K562 (cell line): ENCODE measurements around the gene ITGA11. TPM values are rescaled to one million over a fixed set of nuclear protein-coding genes. Genes with fewer than 3 reads are reported as not detected.

Source experiments
- ATAC-seq: fragments of 200-7000 bp; cut with Tn5 transposase; 3 replicates; pipeline ENCODE4 v1.9.1; 2020; ENCODE audit warnings: moderate library complexity
- BruUV-seq: library from RNA; stranded (reverse); fragments of 400-500 nt; replicated peaks from 2 replicates; lab custom pipeline; 2021; lab: Mats Ljungman, UMichigan
- CTCF ChIA-PET: fragments of 300-600 bp; formaldehyde crosslinking; extraction: SDS; loops from one replicate; lab custom pipeline; 2021; ENCODE audit warnings: low intra/inter-chr PET ratio; lab: Yijun Ruan, JAX
- POLR2A ChIA-PET: fragments of 300-600, 350-650 bp; sonication (Branson Sonifier 250); formaldehyde crosslinking; extraction: SDS; loops from one replicate; lab custom pipeline; 2021; ENCODE audit warnings: antibody characterized with exemption, inconsistent platforms; lab: Yijun Ruan, JAX
- DNase-seq, 4 experiments: peaks; one replicate each; pipeline versions ENCODE4 v3.0.0 to v3.0.0-alpha.2; 2011 to 2018; ENCODE audit warnings: low spot score in 3 of 4, mixed read lengths in 3 of 4; ENCODE audit errors: extremely low read depth in 1 of 4
- FAIRE-seq: peaks from 2 replicates; lab custom pipeline; 2011; peaks lifted over from hg19 to GRCh38; lab: Jason Lieb, UNC
- H2AFZ ChIP-seq: 2 replicates; pipeline ENCODE4 v1.6.0; 2011; ENCODE audit warnings: low read depth, low read length, control low read depth, inconsistent platforms
- H3K27ac ChIP-seq: fragments of 200-600 bp; 3 replicates; pipeline ENCODE4 v1.8.0; 2011; ENCODE audit warnings: low read depth, mild to moderate bottlenecking, control low read depth, inconsistent platforms, low read length, moderate library complexity, mixed read lengths; ENCODE audit errors: extremely low read depth
- H3K27me3 ChIP-seq, 2 experiments: fragments of 300-600 bp in 1 of 2; 2 replicates in 1 of 2; 3 replicates in 1 of 2; pipeline versions ENCODE4 v1.6.0 to v1.8.0; 2011; ENCODE audit warnings: inconsistent platforms in 2 of 2, low read length in 2 of 2, mild to moderate bottlenecking in 1 of 2, mixed read lengths in 1 of 2, moderate library complexity in 1 of 2; ENCODE audit not compliant: control insufficient read depth in 2 of 2, insufficient read depth in 2 of 2
- H3K36me3 ChIP-seq: fragments of 300-600 bp; 3 replicates; pipeline ENCODE4 v1.8.0; 2011; ENCODE audit warnings: mild to moderate bottlenecking, low read length, inconsistent platforms; ENCODE audit not compliant: control insufficient read depth, insufficient read depth
- H3K4me1 ChIP-seq, 2 experiments: fragments of 200-600 bp in 1 of 2; replicated peaks in 1 of 2; 2 replicates in 1 of 2; 3 replicates in 1 of 2; pipeline versions ENCODE4 v1.5.1 to v1.8.0; 2011; ENCODE audit warnings: inconsistent platforms in 2 of 2, low read length in 2 of 2, mild to moderate bottlenecking in 1 of 2, mixed read lengths in 1 of 2, moderate library complexity in 1 of 2; ENCODE audit not compliant: control insufficient read depth in 2 of 2, insufficient read depth in 2 of 2
- H3K4me2 ChIP-seq: 2 replicates; pipeline ENCODE4 v1.6.1; 2011; ENCODE audit warnings: low read length, control low read depth, inconsistent platforms, mixed read lengths; ENCODE audit not compliant: insufficient read depth
- H3K4me3 ChIP-seq: fragments of 200-600 bp; sonication (generic), shearing (Covaris generic); 2 replicates; pipeline ENCODE4 v1.5.1; 2016; ENCODE audit warnings: control low read depth, inconsistent platforms
- H3K79me2 ChIP-seq: fragments of 200-600 bp; 3 replicates; pipeline ENCODE4 v1.8.0; 2011; ENCODE audit warnings: low read length, inconsistent platforms; ENCODE audit not compliant: control insufficient read depth, insufficient read depth
- H3K9ac ChIP-seq, 2 experiments: 2 replicates each; pipeline versions ENCODE4 v1.6.0 to v1.6.1; 2011; ENCODE audit warnings: low read depth in 2 of 2, low read length in 2 of 2, control low read depth in 1 of 2, inconsistent platforms in 1 of 2, mild to moderate bottlenecking in 1 of 2, mixed read lengths in 1 of 2; ENCODE audit not compliant: insufficient read depth in 1 of 2
- H3K9me1 ChIP-seq: one replicate; pipeline ENCODE4 v1.6.0; 2011; ENCODE audit warnings: inconsistent platforms, mild to moderate bottlenecking, low read length, moderate library complexity; ENCODE audit not compliant: control insufficient read depth, insufficient read depth
- H3K9me3 ChIP-seq: replicated peaks from 2 replicates; pipeline ENCODE4 v1.5.1; 2011; ENCODE audit warnings: low read depth, low read length, inconsistent platforms; ENCODE audit not compliant: control insufficient read depth, insufficient read depth
- H4K20me1 ChIP-seq: replicated peaks from 2 replicates; pipeline ENCODE4 v1.6.1; 2011; ENCODE audit warnings: low read length, inconsistent platforms, mixed read lengths; ENCODE audit not compliant: control insufficient read depth, insufficient read depth
- ATF7 ChIP-seq: fragments of 450-650 bp; IDR thresholded peaks from 2 replicates; pipeline ENCODE4 v1.7.1; 2014; ENCODE audit warnings: mild to moderate bottlenecking, moderate library complexity
- MED1 ChIP-seq: sonication (generic); formaldehyde crosslinking; IDR thresholded peaks from 2 replicates; pipeline ENCODE4 v1.8.1; 2023; ENCODE audit warnings: missing genetic modification reagents, borderline replicate concordance
- PRDM10 ChIP-seq: fragments of 450-650 bp; IDR thresholded peaks from 2 replicates; pipeline ENCODE4 v1.6.1; 2018; ENCODE audit not compliant: partially characterized antibody
- ZFP36 ChIP-seq: fragments of 150-350 bp; IDR thresholded peaks from 2 replicates; pipeline ENCODE4 v1.6.1; 2018; ENCODE audit warnings: low read length, low read depth; ENCODE audit not compliant: partially characterized antibody
- WGBS: fragments of 100-300 bp; shearing (Covaris generic); methylation state at CpG from one replicate; pipeline ENCODE4 v1.1.6; 2016; ENCODE audit warnings: low coverage, mixed read lengths; ENCODE audit not compliant: insufficient coverage; ENCODE audit errors: missing lambda C conversion rate; 5-methylcytosine and 5-hydroxymethylcytosine counted together
- in situ Hi-C: fragments of 300-500 bp; cut with MboI; formaldehyde crosslinking; loops from 4 replicates; pipeline ENCODE4 v1.15.0; 2018; ENCODE audit warnings: inconsistent platforms, mixed read lengths
- intact Hi-C: fragments of 100-400 bp; cut with micrococcal nuclease; formaldehyde crosslinking; loops from 2 replicates; pipeline ENCODE4 v1.14.2; 2022
- polyA plus RNA-seq, 8 experiments: library from polyadenylated mRNA; depleted of rRNA in 4 of 8; stranded (reverse) in 5 of 8; unstranded in 3 of 8; fragments of >200 nt; fragmentation: Nextera tagmentation in 2 of 8; fragmentation: Illumina TruSeq in 1 of 8; extraction: Ambion mirVana in 2 of 8; extraction: Trizol in 1 of 8; gene quantifications; 2 replicates each; pipeline versions ENCODE4 v1.2.1 to v1.2.3, GENCODE V29; 2011 to 2014; ENCODE audit warnings: inconsistent platforms in 1 of 8, missing spikeins in 1 of 8
- total RNA-seq, 7 experiments: library from RNA; depleted of rRNA in 6 of 7; stranded (reverse); fragments of >200 nt in 6 of 7; fragmentation: Illumina TruSeq in 2 of 7; extraction: Trizol in 2 of 7; gene quantifications; 2 replicates each; pipeline versions ENCODE4 v1.2.1 to v1.2.3, GENCODE V29; 2011 to 2021; ENCODE audit warnings: low replicate concordance in 1 of 7

Gene ITGA11
- total and polyA plus RNA-seq, 9 of the 15 experiments (the other 6 are each of a cell fraction or from before 2014, with no cell fraction given), result 0.01 TPM; not detected in 8

- intact Hi-C loops, result no loop called here
- in situ Hi-C loops, result no loop called here
- DNase-seq (no peak), ATAC-seq (no peak)
- Histone ChIP-seq H3K79me2 (no peaks in the 10 kb centered on the region), H3K4me2 (no peak overlapping the region), H3K27me3 (peaks cover 58 to 79% of the 10 kb centered on the region in 2 experiments), H3K36me3 (no peaks in the 10 kb centered on the region), H3K27ac (no peak overlapping the region), H3K9ac (no peak overlapping the region), H4K20me1 (0 out of 2 replicates have a peak, but pooled peaks cover 7% of the 10 kb centered on the region), H3K9me3 (no peaks in the 10 kb centered on the region), H3K4me3 (no peak overlapping the region)
- POLR2A ChIA-PET, result no interaction called here
- 3% methylated on average over 8 of the region's 11 CpGs for WGBS
- TF ChIP-seq MED1 (no peak), PRDM10 (peak; percentile 91), ZFP36 (peak; percentile 78), ATF7 (peak; percentile 40; the same call in 1 of the 2 replicates)
- TF ChIP-seq, all 486 proteins: peak for 3
- no peaks in the 10 kb centered on the region for H3K9me1 ChIP-seq
- CTCF ChIA-PET, result no interaction called here
- no peak for FAIRE-seq
- H2AFZ ChIP-seq, result no peak overlapping the region
- BruUV-seq, result no TSS peak
- no peaks in the 10 kb centered on the region; a peak in 1 of 5 replicates for H3K4me1 ChIP-seq
Observed at GRCh38 chr15:68326711-68327354, 105.1 kb downstream of the ITGA11 start.
